ENCODE measurements around the gene DDIT3. TPM values are rescaled to one million over a fixed set of nuclear protein-coding genes. Genes with fewer than 3 reads are reported as not detected.
A peak's percentile ranks its signal among the peaks of the same experiment; 100 is the strongest.

The DDIT3 gene
- polyA plus RNA-seq, 3 donors = 9.3 to 163 (median 9.4) TPM

DNA sequence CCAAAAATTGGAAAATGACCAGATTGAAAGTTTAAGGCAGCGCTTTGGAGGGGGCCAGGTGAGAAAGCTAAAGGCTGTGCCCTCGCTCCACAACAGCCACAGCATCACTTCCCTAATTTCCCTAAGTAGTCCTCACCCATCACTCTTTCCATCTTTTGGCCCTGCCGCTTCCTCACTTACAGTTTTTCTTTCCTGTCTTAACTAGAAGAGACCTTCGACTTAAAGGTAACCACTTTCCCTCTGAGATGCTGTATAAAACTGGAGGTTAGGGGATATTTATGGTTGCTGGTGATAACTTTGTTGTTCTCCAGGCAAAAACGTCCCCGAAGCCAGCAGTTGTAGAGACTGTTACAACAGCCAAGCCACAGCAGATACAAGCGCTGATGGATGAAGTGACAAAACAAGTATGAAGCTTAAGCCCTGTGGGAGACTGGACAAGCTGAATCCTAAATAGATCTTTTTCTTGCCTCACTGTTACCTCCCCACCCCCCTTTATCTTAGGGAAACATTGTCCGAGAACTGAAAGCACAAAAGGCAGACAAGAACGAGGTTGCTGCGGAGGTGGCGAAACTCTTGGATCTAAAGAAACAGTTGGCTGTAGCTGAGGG is 4.3 kb downstream of the DDIT3 start:
- intact Hi-C loops (cut with micrococcal nuclease) = no loop called here
- peaks cover 76 to 78% of the 10 kb centered on the region in 2 donors for H3K36me3 Mint-ChIP-seq
- Histone ChIP-seq H3K27ac (ENCODE audit: low read depth in 1 of 2, low read length in 2 of 2) (peak overlapping the region in 1 of 2 donors; percentile 56), H3K36me3 (replicated peaks in 1 of 2; ENCODE audit: control insufficient read depth in 1 of 2, insufficient read depth in 2 of 2, low read length in 2 of 2) (peaks cover 67 to 72% of the 10 kb centered on the region in 2 donors), H3K79me2 (ENCODE audit: insufficient read depth, low read length) (peaks cover 38% of the 10 kb centered on the region), H4K20me1 (ENCODE audit: insufficient read depth, low read length) (peaks cover 58% of the 10 kb centered on the region), H3K9me3 (replicated peaks in 1 of 2; ENCODE audit: control insufficient read depth in 1 of 2, insufficient read depth in 1 of 2, low read length in 2 of 2) (no peaks in the 10 kb centered on the region), H2AFZ (ENCODE audit: insufficient read depth, low read depth, low read length, poor library complexity, severe bottlenecking) (no peak overlapping the region), H3K9ac (ENCODE audit: insufficient read depth, low read length, poor library complexity, severe bottlenecking) (no peak overlapping the region), H3K4me1 (ENCODE audit: control insufficient read depth in 1 of 2, insufficient read depth in 2 of 2, low read length in 2 of 2) (peaks cover 22 to 23% of the 10 kb centered on the region in 2 donors), H3K27me3 (ENCODE audit: control insufficient read depth in 2 of 2, insufficient read depth in 2 of 2, low read length in 2 of 2) (no peaks in the 10 kb centered on the region), H3K4me2 (replicated peaks; ENCODE audit: extremely low read depth, low read length, poor library complexity, severe bottlenecking) (no peak overlapping the region), H3K4me3 (replicated peaks in 1 of 3; ENCODE audit: low read depth in 2 of 3, low read length in 3 of 3) (no peak overlapping the region)
- peaks cover 0 to 1% (median 0%) of the 10 kb centered on the region in 3 donors for H3K27me3 Mint-ChIP-seq (ENCODE audit: low read depth in 3 of 3)
- H3K4me3 Mint-ChIP-seq = no peak overlapping the region
- 69% methylated on average over 8 of the region's 11 CpGs for WGBS (ENCODE audit: insufficient coverage)
- no peaks in the 10 kb centered on the region for H3K9me3 Mint-ChIP-seq
- no peak for DNase-seq
- H3K27ac Mint-ChIP-seq = peak overlapping the region in 5 of 7 donors; percentile 1 to 77 (median 54)
- TF ChIP-seq, protein P1, sequence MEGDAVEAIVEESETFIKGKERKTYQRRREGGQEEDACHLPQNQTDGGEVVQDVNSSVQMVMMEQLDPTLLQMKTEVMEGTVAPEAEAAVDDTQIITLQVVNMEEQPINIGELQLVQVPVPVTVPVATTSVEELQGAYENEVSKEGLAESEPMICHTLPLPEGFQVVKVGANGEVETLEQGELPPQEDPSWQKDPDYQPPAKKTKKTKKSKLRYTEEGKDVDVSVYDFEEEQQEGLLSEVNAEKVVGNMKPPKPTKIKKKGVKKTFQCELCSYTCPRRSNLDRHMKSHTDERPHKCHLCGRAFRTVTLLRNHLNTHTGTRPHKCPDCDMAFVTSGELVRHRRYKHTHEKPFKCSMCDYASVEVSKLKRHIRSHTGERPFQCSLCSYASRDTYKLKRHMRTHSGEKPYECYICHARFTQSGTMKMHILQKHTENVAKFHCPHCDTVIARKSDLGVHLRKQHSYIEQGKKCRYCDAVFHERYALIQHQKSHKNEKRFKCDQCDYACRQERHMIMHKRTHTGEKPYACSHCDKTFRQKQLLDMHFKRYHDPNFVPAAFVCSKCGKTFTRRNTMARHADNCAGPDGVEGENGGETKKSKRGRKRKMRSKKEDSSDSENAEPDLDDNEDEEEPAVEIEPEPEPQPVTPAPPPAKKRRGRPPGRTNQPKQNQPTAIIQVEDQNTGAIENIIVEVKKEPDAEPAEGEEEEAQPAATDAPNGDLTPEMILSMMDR (IDR thresholded peaks at IDR 0.05) = no peak
- peaks cover 22% of the 10 kb centered on the region for H3K4me1 Mint-ChIP-seq

DNA sequence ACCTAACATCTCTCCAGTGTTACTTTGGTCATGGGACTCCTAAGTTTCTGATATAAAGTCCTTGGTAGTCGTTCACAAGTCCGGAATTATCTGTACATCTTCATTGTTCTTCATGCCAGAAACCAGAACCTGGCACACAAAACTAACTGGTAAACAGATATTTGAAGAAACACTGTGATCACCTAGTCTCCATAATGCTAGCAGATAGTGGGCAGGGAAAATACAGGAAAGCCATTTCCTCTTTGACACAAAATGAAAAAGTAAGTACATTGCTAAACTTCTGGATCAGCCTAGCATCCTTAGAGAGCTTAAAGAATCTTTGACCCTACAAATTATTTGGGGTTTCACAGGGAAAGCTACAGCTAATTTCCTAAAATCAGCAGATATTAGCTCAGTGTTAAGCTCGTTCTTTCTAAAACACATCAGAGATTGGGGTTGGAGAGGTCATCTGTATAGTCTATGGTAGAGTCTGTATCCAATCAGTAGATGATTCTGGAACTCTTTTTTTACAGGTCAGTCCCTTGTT is 4.8 kb downstream of the DDIT3 start:
- peaks cover 38% of the 10 kb centered on the region for H3K79me2 ChIP-seq (ENCODE audit: insufficient read depth, low read length)
- H3K27ac Mint-ChIP-seq = peak overlapping the region in 2 of 7 donors; percentile 4 to 29
- H3K27me3 ChIP-seq (ENCODE audit: control insufficient read depth in 2 of 2, insufficient read depth in 2 of 2, low read length in 2 of 2) = no peaks in the 10 kb centered on the region
- H4K20me1 ChIP-seq (ENCODE audit: insufficient read depth, low read length) = peaks cover 58% of the 10 kb centered on the region
- H3K36me3 Mint-ChIP-seq = peaks cover 79 to 82% of the 10 kb centered on the region in 2 donors
- H3K4me2 ChIP-seq (replicated peaks; ENCODE audit: extremely low read depth, low read length, poor library complexity, severe bottlenecking) = no peak overlapping the region
- H3K4me3 ChIP-seq (replicated peaks in 1 of 3; ENCODE audit: low read depth in 2 of 3, low read length in 3 of 3) = no peak overlapping the region
- intact Hi-C loops (cut with micrococcal nuclease) = no loop called here
- no peak overlapping the region for H3K4me3 Mint-ChIP-seq
- WGBS (ENCODE audit: insufficient coverage) = no CpG with 5 or more reads among the region's 3 CpGs
- H3K4me1 ChIP-seq (ENCODE audit: control insufficient read depth in 1 of 2, insufficient read depth in 2 of 2, low read length in 2 of 2) = peaks cover 19 to 20% of the 10 kb centered on the region in 2 donors
- peaks cover 0 to 1% (median 0%) of the 10 kb centered on the region in 7 donors for H3K9me3 Mint-ChIP-seq
- no peak for DNase-seq
- peaks cover 19% of the 10 kb centered on the region for H3K4me1 Mint-ChIP-seq
- H3K27ac ChIP-seq (ENCODE audit: low read depth in 1 of 2, low read length in 2 of 2) = peak overlapping the region in 1 of 2 donors; percentile 56
- peaks cover 0 to 1% (median 0%) of the 10 kb centered on the region in 3 donors for H3K27me3 Mint-ChIP-seq (ENCODE audit: low read depth in 3 of 3)
- H3K9ac ChIP-seq (ENCODE audit: insufficient read depth, low read length, poor library complexity, severe bottlenecking) = no peak overlapping the region
- no peak overlapping the region for H2AFZ ChIP-seq (ENCODE audit: insufficient read depth, low read depth, low read length, poor library complexity, severe bottlenecking)
- no peaks in the 10 kb centered on the region for H3K9me3 ChIP-seq (replicated peaks in 1 of 2; ENCODE audit: control insufficient read depth in 1 of 2, insufficient read depth in 1 of 2, low read length in 2 of 2)
- peaks cover 68 to 78% of the 10 kb centered on the region in 2 donors for H3K36me3 ChIP-seq (replicated peaks in 1 of 2; ENCODE audit: control insufficient read depth in 1 of 2, insufficient read depth in 2 of 2, low read length in 2 of 2)
- TF ChIP-seq, protein P1 (IDR thresholded peaks at IDR 0.05) = no peak
